Adrenal gland (tissue), 12 donors: ENCODE measurements around the gene C3orf20. TPM values are rescaled to one million over a fixed set of nuclear protein-coding genes. Genes with fewer than 3 reads are reported as not detected.

Source experiments
- DNase-seq, 7 donors: peaks; one replicate each; pipeline ENCODE4 v3.0.0-alpha.2; 2019 to 2020
- H3K27ac ChIP-seq, 5 donors: fragments of 200-600 bp; sonication (generic) in 4 of 5; 1 replicate in 3 of 5; 2 replicates in 2 of 5; pipeline versions ENCODE4 v1.5.1 to v1.8.0; 2016 to 2020; ENCODE audit warnings: mild to moderate bottlenecking in 1 of 5
- H3K27me3 ChIP-seq: fragments of 200-600 bp; 2 replicates; pipeline ENCODE4 v1.8.0; 2021
- H3K36me3 ChIP-seq, 2 donors: fragments of 200-600 bp; replicated peaks in 1 of 2; 1 replicate in 1 of 2; 2 replicates in 1 of 2; pipeline versions ENCODE4 v1.5.1 to v1.8.0; 2018 to 2022
- H3K4me1 ChIP-seq, 2 donors: fragments of 200-600 bp; replicated peaks in 1 of 2; 1 replicate in 1 of 2; 2 replicates in 1 of 2; pipeline versions ENCODE4 v1.5.1 to v1.8.0; 2018 to 2021
- H3K4me3 ChIP-seq, 4 donors: fragments of 200-600 bp; sonication (generic) in 3 of 4; one replicate each; pipeline ENCODE4 v1.5.1; 2016 to 2018
- H3K9me3 ChIP-seq, 3 donors: fragments of 200-600 bp; sonication (generic) in 1 of 3; replicated peaks in 1 of 3; 1 replicate in 2 of 3; 2 replicates in 1 of 3; pipeline versions ENCODE4 v1.5.1 to v1.8.0; 2016 to 2021
- POLR2A ChIP-seq, 2 donors: fragments of 450-650 bp; IDR thresholded peaks; one replicate each; pipeline ENCODE4 v1.6.1; 2017; ENCODE audit warnings: antibody characterized with exemption in 2 of 2, mild to moderate bottlenecking in 2 of 2, moderate library complexity in 1 of 2
- WGBS, 4 donors: extraction: QIAGEN DNeasy Blood & Tissue Kit in 2 of 4; methylation state at CpG; one replicate each; pipeline versions ENCODE4 v1.1.5 to v1.1.7; 2013 to 2017; 5-methylcytosine and 5-hydroxymethylcytosine counted together
- intact Hi-C, 2 donors: fragments of 100-400 bp; cut with DNase I; formaldehyde crosslinking; loops; one replicate each; pipeline versions ENCODE4 v1.14.1 to v1.15.0; 2022 to 2023
- polyA plus RNA-seq, 3 donors: library from polyadenylated mRNA; stranded (reverse); fragments of 200-250 nt in 2 of 3; fragments of 350-450 nt in 1 of 3; fragmentation: Illumina TruSeq in 1 of 3; extraction: RNeasy Lipid Tissue Mini Kit (QIAGEN cat#74804) in 1 of 3; gene quantifications; one replicate each; pipeline ENCODE4 v1.2.3, GENCODE V29; 2013 to 2014
- total RNA-seq, 9 donors: library from RNA; depleted of rRNA in 4 of 9; stranded (reverse); fragments of >200 nt in 4 of 9; fragments of 120-200 nt in 1 of 9; fragmentation: NEBNext Ultra II Directional in 1 of 9; extraction: Animal tissue kit (Norgen Biotek cat#: 25700) in 1 of 9; gene quantifications; one replicate each; pipeline versions ENCODE4 v1.1.0 to v1.2.4, GENCODE V29; 2013 to 2023
- TF ChIP-seq, protein P1 (sequence below), 6 experiments: fragments of 450-650 bp in 4 of 6; fragments of 200-600 bp in 2 of 6; sonication (generic) in 1 of 6; IDR thresholded peaks; 1 replicate in 5 of 6; 2 replicates in 1 of 6; pipeline versions ENCODE4 v1.5.1 to v1.8.0; 2016 to 2021; ENCODE audit warnings: antibody characterized with exemption in 6 of 6, mild to moderate bottlenecking in 2 of 6, moderate library complexity in 1 of 6
- donor health status: healthy with polysubstance abuse.
- donor health status: Bipolar disorder and iron deficiency.
- donor health status: DM: yes; HTN: yes; CAD: no.
- donor health status: DM: no; HTN: no; CAD: no.
- donor health status: DM: no; HTN: no; CAD: no.
- donor health status: DM: yes; HTN: yes; CAD: no.

The C3orf20 gene
- total and polyA plus RNA-seq, 12 donors = 0.07 to 0.39 TPM; not detected in 10

DNA sequence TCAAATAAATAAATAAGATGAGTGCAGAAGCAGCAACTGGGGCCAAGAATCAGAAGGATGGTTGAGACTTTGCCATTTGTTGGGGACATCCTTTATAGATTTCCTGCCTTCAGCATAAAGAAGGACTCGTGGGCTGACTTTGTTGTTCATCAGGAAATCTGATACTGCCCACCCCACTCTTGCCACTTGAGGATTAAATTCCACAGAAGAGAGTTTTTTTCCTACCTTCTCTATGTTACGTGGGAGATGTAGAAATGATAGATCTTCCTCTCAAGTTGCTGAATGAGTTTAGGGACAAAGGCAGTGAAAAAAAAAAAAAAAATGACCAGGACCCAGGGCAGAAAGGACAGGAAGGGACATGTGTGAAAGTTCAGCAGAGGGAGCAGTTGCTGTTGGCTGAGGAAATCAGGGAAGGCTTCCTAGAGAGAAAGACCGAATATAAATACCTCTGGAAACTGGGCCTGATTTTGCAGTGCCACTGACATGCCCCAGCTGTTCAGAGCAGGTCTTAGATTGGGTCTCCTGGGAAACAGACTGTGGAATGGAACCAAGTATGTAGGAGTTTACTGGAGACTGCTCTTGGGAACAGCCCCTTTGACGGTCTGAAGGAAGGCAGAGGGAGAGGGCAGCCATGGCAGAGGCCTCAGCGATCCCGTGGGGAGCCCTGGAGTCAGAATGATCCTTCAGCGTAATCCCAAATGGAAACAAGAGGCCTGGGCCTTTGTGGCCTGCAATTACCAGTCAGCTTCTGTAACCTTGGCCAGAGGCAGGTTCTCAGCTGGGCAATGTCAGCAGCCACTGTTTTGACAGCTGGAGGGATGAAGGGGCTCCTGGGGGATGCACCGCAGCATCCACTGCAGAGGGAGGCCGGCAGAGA is 50.9 kb downstream of the C3orf20 start:
- intact Hi-C loops = no loop called here
- H3K36me3 ChIP-seq = no peaks in the 10 kb centered on the region
- H3K27ac ChIP-seq = peak overlapping the region in 2 of 5 donors; percentile 39 to 73
- 55 to 72% (median 68%) methylated on average over 6 to 9 of the region's 9 CpGs for WGBS, 4 donors
- no peaks in the 10 kb centered on the region for H3K4me1 ChIP-seq
- no peak overlapping the region for H3K4me3 ChIP-seq
- TF ChIP-seq, protein P1, sequence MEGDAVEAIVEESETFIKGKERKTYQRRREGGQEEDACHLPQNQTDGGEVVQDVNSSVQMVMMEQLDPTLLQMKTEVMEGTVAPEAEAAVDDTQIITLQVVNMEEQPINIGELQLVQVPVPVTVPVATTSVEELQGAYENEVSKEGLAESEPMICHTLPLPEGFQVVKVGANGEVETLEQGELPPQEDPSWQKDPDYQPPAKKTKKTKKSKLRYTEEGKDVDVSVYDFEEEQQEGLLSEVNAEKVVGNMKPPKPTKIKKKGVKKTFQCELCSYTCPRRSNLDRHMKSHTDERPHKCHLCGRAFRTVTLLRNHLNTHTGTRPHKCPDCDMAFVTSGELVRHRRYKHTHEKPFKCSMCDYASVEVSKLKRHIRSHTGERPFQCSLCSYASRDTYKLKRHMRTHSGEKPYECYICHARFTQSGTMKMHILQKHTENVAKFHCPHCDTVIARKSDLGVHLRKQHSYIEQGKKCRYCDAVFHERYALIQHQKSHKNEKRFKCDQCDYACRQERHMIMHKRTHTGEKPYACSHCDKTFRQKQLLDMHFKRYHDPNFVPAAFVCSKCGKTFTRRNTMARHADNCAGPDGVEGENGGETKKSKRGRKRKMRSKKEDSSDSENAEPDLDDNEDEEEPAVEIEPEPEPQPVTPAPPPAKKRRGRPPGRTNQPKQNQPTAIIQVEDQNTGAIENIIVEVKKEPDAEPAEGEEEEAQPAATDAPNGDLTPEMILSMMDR (IDR thresholded peaks at IDR 0.05) = no peak
- no peak for TF ChIP-seq POLR2A (IDR thresholded peaks at IDR 0.05)
- H3K27me3 ChIP-seq = no peaks in the 10 kb centered on the region
- peak in 6 of 7 donors; percentile 25 to 77 (median 42) for DNase-seq
- H3K9me3 ChIP-seq = no peaks in the 10 kb centered on the region

DNA sequence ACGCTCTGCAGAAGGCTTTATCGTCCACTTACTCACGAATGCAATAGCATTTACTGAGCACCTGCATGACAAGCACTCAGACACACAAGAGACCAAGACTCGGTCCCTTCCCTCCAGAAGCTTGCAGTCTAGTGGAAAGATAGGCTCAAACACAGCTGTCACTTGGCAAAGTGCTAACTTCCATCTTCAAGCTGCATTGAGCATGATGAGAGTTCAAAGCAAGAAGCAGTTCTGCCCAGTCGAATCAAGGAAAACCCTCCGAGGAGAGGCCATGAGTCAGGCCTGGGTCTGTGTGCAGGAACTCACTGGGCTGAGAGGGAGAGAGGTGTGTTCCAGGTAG is 51.5 kb downstream of the C3orf20 start:
- H3K4me1 ChIP-seq = no peaks in the 10 kb centered on the region
- no peak for TF ChIP-seq POLR2A (IDR thresholded peaks at IDR 0.05)
- TF ChIP-seq, protein P1 (IDR thresholded peaks at IDR 0.05) = no peak
- H3K36me3 ChIP-seq = no peaks in the 10 kb centered on the region
- 70 to 86% (median 75%) methylated on average over 6 of the region's 6 CpGs for WGBS, 4 donors
- no peaks in the 10 kb centered on the region for H3K27me3 ChIP-seq
- no peak for DNase-seq
- H3K27ac ChIP-seq = peak overlapping the region in 1 of 5 donors; percentile 60
- H3K4me3 ChIP-seq = no peak overlapping the region
- intact Hi-C loops = no loop called here
- H3K9me3 ChIP-seq = no peaks in the 10 kb centered on the region

DNA sequence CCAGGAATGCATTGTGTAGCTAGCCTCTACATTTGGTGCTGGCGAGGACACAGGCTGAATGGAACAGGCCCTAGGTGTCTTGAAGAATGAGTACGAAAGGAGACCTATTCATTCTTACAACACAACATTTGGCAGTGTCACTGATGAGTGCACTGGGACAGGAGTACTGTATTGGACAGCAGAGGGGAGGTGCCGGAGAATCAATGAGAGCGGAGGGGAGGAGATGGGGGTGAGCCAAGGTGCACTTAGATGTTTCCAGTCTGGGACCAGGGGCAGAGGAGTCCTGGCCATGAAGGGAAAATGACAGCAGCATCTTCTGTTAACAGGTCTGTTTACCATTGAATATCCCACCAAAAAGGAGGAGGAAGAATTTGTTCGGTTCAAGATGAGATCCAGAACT is 53.2 kb downstream of the C3orf20 start:
- TF ChIP-seq, protein P1 (IDR thresholded peaks at IDR 0.05) = no peak
- TF ChIP-seq POLR2A (IDR thresholded peaks at IDR 0.05) = no peak
- H3K4me3 ChIP-seq = no peak overlapping the region
- no peaks in the 10 kb centered on the region for H3K4me1 ChIP-seq
- WGBS, 4 donors = 91 to 95% (median 92%) methylated on average over 5 of the region's 5 CpGs
- intact Hi-C loops = no loop called here
- no peaks in the 10 kb centered on the region for H3K27me3 ChIP-seq
- no peak overlapping the region for H3K27ac ChIP-seq
- DNase-seq = no peak
- H3K36me3 ChIP-seq = no peaks in the 10 kb centered on the region
- H3K9me3 ChIP-seq = no peaks in the 10 kb centered on the region

DNA sequence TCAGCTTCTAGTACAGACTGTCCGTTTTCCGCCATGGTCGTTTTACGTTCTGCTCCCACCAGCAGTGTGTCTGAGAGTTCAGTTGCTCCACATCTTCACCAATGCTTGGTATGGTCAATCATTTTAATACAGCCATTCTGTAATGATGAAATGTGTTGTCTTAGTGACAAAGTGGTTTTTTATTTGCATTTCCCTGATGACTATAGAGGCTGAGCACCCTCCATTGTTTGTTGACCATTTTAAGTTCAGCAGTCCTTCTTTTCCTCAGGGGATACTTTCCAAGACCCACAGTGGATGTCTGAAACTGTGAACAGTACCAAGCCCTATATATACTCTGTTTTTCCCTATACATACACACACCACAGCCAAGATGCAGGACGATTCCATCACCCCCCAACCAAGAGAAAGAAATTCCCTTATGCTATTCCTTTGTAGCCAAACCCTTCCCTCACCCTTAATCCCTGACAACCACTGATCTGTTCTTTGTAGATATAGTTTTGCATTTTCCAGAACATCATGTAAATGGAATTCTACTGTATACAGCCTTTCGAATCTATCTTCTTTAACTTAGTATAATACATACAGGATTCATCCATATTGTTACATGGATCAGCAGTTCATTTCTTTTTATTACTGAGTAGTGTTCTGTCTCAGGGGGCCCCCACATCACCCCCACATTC is 55.9 kb downstream of the C3orf20 start:
- no peak overlapping the region for H3K27ac ChIP-seq

More for the DNA sequence above, 55.9 kb downstream of the C3orf20 start:
- no peak for DNase-seq
- TF ChIP-seq POLR2A (IDR thresholded peaks at IDR 0.05) = no peak
- TF ChIP-seq, protein P1 (IDR thresholded peaks at IDR 0.05) = no peak
- Histone ChIP-seq H3K27me3 (no peaks in the 10 kb centered on the region), H3K36me3 (no peaks in the 10 kb centered on the region), H3K4me1 (no peaks in the 10 kb centered on the region), H3K9me3 (no peaks in the 10 kb centered on the region), H3K4me3 (no peak overlapping the region)
- 79 to 91% (median 82%) methylated on average over 6 of the region's 6 CpGs for WGBS, 4 donors
- intact Hi-C loops = no loop called here
